HG02642 (cell line): ENCODE measurements around the gene ITCH.
"Not testable (repeated sequence)": the region's sequence is repeated elsewhere in the genome, so short reads cannot be mapped to it uniquely, and the experiment has no call there.

Experiments
- ATAC-seq: cut with Tn5 transposase; IDR thresholded peaks from one replicate; pipeline ENCODE4 v1.9.1; 2021; ENCODE audit warnings: mild to moderate bottlenecking; ENCODE audit not compliant: unreplicated experiment, poor library complexity

Gene ITCH

DNA sequence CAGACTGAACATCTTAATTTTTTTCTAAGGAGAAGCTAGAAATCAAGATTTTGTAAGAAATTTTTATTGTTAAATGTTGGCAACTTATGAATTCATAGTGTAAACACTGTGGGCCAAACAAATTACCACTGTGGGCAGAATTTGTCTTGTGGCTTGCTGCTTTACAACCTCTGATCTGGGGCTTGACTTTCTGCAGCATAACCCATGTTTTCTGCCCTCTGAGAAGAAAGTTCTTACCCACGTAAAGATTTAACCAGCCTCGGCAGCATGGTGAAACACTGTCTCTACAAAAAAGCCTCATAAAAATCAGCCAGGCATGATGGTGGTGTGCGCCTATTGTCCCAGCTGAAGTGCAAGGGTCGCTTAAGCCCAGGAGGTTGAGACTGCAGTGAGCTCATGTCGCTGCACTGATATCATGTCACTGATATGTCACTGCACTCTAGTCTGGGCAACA is 12.9 kb downstream of the ITCH start:
- no peak for ATAC-seq

DNA sequence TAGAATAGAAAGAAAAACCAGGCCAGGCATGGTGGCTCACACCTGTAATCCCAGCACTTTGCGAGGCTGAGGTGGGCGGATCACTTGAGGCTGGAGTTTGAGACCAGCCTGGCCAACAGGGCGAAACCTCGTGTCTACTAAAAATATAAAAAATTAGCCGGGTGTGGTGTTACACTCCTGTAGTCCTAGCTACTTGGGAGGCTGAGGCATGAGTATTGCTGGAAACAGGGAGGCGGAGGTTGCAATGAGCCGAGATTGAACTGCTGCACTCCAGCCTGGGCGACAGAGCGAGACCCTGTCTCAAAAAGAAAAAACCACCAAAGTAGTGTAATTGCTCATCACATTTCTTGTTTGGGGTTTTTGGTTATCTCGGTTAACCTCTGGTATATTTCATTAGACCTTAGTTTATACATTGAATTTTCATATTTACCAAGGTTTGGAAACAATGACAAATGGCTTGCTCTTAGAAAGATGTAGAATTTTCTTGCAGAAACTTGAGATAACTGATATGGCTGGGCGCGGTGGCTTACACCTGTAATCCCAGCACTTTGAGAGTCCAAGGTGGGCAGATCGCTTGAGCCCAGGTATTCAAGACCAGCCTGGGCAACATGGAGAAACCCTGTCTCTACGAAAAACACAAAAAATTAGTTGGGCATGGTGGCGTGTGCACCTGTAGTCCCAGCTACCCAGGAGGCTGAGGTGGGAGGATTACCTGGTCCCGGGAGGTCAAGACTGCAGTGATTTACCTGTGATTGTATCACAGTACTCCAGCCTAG is 14.2 kb downstream of the ITCH start:
- no peak for ATAC-seq

DNA sequence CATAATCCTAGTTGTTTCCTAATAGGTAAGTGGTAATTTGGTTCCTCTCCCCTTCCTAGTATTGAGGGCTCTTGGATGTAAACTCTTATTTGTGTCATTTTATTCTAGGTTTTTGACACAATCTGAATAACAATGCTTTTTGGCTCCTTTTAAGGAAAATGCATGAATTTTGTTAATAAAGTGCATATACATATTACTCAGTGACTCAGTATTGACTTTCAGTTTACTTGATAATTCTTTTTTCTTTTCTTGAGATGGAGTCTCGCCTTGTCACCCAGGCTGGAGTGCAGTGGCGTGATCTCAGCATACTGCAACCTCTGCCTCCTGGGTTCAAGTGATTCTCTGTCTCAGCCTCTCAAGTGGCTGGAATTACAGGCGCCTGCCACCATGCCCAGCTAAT is 19.1 kb downstream of the ITCH start:
- no peak for ATAC-seq

DNA sequence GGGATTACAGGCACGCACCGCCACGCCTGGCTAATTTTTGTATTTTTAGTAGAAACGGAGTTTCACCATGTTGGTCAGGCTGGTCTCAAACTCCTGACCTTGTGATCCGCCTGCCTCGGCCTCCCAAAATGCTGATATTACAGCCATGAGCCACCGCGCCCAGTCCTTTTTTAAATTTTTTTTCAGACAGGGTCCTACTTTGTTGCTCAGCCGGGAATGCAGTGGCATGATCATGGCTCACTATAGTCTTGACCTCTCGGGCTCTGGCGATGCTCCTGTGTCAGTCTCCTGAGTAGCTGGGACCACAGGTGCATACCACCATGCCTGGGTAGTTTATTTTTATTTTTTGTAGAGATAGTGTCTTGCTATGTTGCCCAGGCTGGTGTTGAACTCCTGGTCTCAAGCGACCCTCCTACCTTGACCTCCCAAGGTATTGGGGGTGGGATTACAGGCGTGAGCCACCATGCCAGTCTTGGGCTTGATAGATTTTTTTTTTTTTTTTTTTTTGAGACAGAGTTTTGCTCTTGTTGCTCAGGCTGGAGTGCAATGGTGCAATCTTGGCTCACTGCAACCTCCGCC is 19.9 kb downstream of the ITCH start:
- ATAC-seq: not testable (repeated sequence)

DNA sequence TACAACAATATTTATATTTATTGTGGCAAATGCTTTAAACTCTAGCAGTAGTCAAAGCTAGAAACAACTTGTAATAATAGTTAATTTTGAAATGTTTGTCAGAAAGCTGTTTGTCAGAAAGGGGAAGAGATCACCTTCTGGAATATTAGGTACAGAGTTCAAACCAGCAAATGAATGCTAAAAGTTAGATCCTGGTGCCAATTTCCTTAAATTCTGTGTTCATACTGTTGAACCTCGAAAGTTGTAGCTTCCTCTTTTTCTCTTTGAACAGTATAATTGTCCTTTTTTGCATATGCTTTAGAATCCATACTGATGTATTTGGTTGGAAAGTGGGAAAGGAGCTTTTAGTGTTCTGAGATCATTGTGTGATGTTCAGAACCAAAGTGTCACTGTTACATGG is 22.4 kb downstream of the ITCH start:
- ATAC-seq: no peak

DNA sequence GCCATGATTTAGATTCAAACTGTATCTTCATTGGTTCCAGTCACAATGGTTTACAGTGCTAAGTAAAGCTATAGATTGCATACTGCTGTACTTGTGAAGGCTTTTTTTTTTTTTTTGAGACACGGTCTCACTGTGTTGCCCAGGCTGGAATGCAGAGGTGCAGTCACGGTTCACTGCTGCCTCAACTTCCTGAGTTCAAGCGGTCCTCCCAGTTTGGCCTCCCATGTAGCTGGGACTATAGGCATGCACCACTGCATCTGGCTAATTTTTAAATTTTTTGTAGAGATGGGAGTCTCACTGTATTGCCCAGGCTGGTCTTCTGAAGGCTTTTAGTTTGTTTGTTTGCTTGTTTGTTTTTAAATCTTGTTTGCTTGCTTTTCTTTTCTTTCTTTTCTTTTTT is 24.9 kb downstream of the ITCH start:
- no peak for ATAC-seq

DNA sequence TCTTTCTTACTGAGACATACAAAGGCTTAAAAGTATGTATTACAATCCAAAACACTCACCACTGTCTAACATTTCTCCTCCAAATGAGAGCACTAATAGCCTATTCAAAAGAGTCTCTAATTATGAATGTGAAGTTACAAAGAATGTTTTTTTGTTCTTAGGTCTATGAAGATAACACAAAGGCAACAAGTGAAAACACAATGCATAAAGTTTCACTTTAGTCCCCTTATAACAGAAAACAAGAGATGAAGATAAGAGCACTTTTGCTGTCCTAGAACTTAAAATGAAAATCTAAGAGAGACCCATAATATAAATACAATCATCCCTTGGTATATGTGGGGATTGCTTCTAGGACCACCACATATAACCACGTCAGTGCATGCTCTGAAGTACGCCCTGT is 25.6 kb downstream of the ITCH start:
- no peak for ATAC-seq

DNA sequence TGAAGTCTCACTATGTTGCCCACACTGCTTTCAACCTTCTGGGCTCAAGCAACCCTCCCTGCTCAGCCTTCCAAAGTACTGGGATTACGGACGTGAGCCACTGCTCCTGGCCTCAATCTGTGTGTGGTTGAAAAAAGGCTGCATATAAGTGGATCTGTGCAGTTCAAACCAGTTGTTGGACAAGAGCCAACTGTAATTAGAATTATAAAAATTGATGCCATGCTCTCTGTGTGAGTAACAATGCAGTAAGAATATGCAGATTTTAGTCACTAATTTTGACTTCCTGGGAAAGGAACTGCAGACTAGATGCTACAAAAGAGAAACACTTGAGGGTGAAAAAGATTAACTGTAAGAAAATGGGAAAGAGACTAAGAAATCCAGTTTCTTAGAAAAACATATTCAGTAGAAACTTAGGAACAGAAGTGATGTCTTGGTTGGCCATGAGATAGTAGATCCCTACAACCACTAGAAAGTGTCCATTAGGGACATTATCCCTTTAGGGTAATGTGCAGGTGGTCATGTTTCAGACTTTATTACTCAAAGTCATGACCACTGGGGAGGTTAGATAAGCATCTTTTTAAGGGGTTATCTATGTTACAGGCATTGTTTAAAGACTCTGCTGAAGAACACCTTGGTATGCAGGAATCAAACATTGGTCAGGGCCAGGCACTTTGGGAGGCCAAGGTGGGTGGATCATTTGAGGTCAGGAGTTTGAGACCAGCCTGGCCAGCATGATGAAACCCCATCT is 26.3 kb downstream of the ITCH start:
- no peak for ATAC-seq

DNA sequence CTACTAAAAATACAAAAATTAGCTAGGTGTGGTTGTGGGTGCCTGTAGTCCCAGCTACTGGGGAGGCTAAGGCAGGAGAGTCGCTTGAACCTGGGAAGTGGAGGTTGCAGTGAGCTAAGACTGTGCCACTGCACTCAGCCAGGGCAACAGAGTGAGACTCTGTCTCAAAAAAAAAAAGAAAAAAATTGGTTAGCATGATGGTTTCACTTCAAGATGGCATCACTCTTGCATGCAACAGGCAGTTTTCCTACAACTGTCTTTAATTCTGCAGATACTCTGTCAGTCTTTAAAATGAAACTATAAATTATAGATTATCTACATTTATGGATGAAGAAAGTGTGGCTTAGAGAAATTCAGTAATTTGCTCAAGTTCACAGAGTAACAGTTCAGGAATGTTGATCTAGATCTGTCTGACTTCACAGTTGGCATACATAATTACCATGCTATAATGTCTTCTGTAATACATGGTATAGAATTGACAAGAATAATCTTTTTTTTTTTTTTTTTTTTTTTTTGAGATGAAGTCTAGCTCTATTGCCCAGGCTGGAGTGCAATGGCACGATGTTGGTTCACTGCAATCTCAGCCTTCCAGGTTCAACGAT is 27.0 kb downstream of the ITCH start:
- no peak for ATAC-seq

DNA sequence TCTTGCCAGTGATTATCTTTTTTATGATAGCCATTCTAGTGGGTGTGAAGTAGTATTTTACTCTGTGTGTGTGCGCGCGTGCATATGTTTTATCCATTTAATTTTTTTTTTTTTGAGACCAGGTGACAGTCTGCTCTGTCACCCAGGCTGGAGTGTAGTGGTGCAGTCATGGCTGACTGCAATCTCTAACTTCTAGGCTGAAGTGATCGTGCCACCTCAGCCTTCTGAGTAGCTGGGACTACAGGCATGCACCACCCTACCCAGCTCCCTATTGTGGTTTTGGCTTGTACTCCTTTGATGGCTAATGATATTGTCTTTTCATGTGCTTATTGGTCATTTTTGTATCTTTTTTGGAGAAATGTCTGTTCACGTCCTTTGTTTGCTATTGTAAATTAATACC is 33.3 kb downstream of the ITCH start:
- no peak for ATAC-seq

DNA sequence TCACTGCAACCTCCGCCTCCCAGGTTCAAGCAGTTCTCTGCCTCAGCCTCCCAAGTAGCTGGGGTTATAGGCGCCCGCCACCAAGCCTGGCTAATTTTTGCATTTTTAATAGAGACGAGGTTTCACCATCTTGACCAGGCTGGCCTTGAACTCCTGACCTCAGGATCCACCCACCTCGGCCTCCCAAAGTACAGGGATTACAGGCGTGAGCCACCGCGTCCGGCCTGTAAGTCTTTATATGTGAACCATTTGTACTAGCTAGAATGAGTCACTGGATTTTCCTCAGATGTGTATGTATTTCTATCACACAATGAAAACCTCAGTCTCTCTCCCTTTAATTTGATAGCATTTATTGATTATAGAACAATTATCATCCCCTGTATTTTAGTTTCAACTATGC is 34.0 kb downstream of the ITCH start:
- ATAC-seq: no peak

DNA sequence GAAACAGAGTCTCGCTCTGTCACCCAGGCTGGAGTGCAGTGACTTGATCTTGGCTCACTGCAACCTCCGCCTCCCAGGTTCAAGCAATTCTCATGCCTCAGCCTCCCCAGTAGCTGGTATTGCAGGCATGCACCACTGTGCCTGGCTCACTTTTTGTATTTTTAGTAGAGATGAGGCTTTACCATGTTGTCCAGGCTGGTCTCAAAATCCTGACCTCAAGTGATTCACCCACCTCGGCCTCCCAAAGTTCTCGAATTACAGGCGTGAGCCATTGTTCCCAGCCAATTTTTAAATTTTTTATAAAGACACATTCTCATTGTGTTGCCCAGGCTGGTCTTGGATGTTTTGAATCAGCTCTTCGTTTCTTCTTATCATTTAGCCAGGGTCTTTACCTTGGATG is 37.7 kb downstream of the ITCH start:
- not testable (repeated sequence) for ATAC-seq

DNA sequence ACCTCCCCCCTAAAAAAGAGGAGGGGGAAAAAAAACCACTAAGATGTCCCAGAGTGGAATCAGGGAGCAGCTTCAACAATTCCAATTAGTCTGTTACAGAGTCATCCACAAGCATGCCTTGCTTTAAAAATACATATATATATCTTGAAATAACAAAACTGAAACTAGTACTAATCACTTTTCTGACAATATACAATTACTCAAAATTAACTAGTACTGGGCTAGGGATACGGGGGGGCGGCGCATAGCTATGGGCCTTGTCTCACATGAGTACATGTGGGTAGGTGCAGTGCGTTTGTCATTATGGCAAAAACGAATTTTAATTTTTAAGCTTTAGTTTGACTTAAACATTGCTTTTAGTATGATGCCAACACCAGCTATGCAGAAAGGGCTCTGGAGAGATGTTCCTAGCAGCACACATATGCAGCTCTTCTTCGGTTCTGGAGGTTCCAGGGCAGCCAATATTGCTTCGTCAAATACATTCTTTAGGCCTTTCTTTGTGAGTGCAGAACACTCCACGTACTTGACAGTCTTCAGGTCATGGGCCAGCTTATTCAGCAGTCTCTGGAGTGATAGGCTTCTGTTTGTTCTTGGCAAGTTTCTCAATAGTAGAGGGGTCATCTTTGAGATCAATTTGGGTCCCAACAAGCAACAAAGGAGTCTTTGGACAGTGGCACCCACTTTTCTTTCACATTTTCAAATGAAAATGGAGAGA is 38.8 kb downstream of the ITCH start:
- no peak for ATAC-seq

DNA sequence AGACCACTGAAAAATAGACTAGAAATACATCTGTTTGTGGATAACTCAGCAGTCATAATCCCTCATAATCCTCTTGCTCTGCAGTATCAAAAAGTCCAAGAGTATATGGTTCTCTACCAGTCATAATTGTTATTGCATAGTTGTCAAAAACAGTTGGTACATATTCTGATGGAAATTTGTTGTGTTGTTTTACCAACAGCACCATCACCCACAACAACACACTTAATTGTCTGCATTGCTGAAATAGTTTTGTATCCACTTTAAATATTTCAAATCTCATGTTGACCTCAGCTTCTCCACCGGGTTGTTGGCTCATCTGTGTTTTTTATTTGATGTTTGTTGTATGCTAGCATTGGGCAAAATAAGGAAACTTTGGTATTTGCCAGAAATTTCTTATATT is 39.4 kb downstream of the ITCH start:
- no peak for ATAC-seq

DNA sequence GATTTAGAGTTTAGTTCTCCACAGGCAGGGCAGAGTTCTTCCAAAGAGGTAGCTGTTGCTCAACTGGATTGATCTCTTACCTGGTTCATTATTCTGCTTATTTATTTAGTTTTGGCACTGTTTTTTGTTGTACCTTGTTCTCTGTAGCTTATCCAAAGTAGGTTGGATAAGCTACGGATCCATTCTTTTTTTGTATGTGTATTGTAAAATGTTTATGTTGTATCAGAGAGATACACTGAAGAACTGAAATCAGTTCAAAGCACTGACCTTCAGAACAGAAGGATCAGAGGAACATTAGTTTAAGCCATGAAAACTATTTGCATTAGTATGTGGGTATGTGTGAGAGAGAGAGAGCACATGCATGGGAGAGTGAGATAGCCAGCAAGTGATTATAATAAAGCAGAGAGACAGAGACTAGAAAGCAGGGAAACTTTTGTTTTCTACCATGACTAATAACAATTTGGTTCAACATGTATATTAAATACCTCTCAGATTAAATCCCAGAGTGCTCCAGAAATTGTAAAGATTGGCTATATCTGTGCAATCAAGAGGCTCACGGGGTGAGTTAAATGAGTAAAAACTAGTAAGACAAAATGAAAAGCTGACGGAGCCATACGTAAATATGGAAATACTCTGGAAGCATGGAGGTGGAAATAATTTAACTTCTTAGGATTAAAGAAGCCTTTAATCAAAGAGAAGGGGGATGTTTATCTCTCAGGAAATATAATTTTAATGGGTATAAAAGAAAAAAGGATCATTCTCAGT is 40.2 kb downstream of the ITCH start:
- ATAC-seq: no peak

DNA sequence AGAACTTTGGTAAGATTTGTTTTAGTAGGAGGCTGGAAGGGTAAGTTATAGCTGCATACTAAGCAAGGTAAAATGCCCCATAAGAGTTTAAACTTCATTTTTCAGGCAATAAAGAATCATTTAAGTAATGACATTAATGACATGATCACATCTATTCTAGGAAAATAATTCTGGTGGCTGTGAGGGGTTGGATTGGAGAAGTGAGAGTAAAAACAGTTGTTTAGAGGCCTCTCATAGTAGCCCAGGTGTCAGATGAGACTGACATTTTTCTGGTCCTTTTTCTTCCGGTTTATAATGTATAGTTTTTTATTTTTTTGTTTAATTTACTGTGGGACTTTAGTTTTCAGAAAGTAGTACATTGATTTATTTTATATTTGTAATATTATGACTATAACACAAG is 40.8 kb downstream of the ITCH start:
- ATAC-seq: no peak

DNA sequence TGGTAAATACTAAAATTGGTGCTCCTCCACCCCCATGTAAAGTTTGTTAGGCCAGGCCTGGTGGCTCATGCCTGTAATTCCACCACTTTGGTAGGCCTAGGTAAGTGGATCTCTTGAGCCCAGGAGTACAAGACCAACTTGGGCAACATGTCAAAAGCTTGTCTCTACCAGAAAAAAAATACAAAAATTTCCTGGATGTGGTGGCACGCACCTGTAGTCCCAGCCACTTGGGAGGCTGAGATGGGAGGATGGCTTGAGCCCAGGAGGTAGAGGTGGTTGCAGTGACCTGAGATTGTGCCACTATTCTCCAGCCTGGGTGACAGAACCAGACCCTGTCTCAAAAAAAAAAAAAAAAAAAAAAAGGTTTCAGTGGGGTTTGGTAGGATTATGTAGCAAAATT is 41.7 kb downstream of the ITCH start:
- no peak for ATAC-seq

DNA sequence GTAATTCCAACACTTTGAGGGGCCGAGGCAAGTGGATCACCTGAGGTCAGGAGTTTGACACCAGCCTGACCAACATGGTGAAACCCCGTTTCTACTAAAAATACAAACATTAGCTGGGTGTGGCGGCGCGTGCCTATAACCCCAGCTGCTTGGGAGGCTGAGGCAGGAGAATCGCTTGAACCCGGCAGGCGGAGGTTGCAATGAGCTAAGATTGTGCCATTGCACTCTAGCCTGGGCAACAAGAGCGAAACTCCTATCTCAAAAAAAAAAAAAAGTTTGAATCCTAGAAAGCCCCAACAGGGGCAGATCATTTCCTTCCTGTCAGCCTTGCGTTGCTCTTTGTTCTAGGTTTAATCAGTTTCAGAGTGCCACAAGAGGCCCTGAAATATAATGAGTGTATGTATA is 42.2 kb downstream of the ITCH start:
- ATAC-seq: not testable (repeated sequence)

DNA sequence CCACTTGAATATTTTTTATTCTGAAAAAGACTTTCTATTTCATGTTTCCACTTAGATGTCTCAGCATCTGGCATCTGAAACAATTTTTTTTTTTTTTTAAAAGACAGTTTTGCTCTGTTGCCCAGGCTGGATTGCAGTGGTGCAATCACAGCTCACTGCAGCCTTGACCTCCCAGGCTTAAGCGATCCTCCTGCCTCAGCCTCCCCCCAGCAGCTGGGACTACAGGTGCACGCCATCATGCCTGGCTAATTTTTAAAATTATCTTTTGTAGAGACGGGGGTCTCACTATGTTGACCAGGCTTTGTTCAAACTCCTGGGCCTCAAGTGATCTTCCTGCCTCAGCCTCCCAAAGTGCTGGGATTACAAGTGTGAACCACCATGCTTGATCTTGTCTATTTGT is 42.9 kb downstream of the ITCH start:
- ATAC-seq: not testable (repeated sequence)

DNA sequence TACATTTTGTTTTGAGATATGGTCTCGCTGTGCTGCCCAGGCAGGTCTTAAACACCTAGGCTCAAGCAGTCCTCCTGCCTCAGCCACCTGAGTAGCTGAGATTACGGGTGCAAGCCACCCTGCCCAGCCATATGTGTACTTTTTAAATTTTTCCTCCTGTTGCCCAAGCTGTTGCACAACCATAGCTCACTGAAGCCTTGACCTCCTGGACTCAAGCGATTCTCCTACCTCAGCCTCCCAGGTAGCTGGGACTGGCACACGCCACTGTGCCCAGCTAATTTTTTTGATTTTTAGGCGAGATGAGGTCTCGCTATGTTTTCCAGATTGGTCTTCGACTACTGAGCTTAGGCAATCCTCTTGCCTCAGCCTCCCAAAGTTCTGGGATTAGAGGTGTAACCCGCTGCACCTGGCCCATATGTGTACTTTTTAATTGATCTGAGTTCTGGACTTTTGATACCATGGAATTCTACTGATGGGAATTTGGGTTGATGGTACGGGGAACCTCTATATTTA is 44.9 kb downstream of the ITCH start:
- ATAC-seq: no peak
